ENCODE data around the gene CYP4F12.

CYP4F12 gene

DNA sequence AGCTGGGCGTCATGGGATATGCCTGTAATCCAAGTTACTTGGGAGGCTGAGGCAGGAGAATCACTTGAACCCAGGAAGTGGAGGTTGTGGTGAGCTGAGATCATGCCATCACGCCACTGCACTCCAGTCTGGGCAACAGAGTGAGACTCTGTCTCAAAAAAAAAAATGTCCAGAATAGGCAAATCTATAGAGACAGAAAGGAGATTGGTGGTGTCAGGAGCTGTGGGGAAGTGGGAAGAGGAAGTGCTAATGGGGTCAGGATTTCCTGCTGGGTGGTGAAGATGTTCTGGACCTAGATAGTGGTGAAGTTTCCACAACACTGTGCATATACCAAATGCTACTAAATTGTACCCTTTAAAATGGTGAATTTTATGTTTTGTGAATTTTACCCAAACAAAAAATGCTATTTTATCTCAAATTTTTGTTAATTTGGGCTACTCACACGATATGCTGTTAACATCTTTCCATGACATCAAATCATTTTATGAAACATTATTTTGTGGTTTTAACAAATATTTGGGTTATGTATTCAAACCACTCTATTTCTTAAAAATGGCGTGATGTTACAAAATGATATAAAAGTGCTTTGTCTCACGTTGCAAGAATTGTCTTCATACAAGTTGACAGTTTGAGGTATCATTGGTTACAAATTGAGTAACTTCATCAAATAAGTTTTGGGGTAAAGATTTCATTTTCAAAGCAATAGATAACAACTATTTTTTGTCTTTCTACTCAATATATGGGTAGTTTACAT is 39.6 kb upstream of the CYP4F12 start:
- no peak for DNase-seq (ENCODE audit: low spot score)

DNA sequence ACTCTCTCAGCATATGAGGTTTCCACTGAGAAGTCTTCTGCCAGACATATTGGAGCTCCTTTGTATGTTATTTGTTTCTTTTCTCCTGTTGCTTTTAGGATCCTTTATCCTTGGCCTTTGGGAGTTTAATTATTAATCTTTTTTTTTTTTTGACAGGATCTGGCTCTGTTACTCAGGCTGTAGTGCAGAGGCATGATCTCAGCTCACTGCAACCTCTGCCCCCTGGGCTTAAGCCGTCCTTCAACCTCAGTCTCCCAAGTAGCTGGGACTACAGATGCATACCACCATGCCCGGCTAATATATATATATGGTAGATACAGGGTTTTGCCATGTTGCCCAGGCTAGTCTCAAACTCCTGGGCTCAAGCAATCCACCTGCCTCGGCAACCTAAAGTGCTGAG is 38.8 kb upstream of the CYP4F12 start:
- TF ChIP-seq, protein P1, sequence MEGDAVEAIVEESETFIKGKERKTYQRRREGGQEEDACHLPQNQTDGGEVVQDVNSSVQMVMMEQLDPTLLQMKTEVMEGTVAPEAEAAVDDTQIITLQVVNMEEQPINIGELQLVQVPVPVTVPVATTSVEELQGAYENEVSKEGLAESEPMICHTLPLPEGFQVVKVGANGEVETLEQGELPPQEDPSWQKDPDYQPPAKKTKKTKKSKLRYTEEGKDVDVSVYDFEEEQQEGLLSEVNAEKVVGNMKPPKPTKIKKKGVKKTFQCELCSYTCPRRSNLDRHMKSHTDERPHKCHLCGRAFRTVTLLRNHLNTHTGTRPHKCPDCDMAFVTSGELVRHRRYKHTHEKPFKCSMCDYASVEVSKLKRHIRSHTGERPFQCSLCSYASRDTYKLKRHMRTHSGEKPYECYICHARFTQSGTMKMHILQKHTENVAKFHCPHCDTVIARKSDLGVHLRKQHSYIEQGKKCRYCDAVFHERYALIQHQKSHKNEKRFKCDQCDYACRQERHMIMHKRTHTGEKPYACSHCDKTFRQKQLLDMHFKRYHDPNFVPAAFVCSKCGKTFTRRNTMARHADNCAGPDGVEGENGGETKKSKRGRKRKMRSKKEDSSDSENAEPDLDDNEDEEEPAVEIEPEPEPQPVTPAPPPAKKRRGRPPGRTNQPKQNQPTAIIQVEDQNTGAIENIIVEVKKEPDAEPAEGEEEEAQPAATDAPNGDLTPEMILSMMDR (IDR thresholded peaks at IDR 0.05), result no peak
- no peak overlapping the region for H3K4me3 ChIP-seq
- DNase-seq (ENCODE audit: low spot score), result no peak
- H3K27ac ChIP-seq, result no peak overlapping the region

More for the DNA sequence above, 39.6 kb upstream of the CYP4F12 start:
- Histone ChIP-seq H3K27ac (no peak overlapping the region), H3K4me3 (no peak overlapping the region)
- TF ChIP-seq, protein P1 (IDR thresholded peaks at IDR 0.05), result no peak

DNA sequence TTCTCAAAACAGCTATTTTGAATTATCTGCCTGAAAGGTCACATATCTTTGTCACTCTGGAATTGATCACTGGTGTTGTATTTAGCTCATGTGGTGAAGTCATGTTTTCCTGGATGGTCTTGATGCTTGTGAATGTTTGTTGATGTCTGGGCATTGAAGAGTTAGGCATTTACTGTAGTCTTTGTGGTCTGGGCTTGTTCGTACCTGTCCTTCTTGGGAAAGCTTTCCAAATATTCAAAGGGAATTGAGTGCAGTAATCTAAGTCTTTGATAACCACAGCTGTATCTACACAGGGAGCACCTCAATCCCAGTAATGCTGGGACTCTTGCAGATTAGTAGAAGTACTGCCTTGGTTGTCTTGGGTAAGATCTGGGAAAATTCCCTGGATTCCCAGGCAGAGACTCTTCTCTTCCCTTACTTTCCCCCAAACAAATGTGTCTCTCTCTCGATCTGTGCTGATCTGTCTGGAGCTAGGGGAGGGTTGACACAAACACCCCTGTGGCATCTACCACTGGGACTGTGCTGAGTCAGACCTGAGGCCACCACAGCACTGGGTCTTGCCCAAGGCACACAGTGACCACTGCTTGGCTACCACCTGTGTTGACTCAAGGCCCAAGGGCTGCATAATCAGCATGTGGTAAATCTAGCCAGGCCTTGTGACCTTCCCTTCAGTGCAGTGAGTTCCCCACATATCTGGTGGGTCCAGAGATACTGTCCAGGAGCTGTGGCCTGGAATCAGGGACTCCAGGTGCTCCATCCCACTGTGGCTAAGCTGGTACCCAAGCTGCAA is 37.7 kb upstream of the CYP4F12 start:
- DNase-seq (ENCODE audit: low spot score), result no peak
- TF ChIP-seq, protein P1 (IDR thresholded peaks at IDR 0.05), result no peak
- H3K27ac ChIP-seq, result no peak overlapping the region
- no peak overlapping the region for H3K4me3 ChIP-seq

DNA sequence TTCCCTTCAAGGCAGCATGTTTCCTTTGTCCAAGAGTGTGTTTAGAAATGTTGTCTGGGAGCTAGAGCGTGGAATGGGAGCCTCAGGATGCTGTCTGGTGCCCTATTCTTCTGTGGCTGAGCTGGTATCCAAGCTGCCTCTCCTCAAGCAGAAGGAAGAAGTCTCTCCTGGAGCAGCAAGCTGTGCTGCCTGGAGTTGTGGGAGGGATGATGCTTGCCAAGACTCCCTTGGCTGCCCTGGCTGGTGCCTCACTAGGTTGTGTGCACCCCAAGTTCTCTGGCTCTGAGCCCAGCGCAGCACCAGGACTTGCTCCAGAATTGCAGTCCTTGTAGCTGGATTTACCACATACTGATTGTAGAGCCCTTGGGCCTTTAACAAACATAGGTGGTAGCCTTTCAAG is 36.9 kb upstream of the CYP4F12 start:
- TF ChIP-seq, protein P1 (IDR thresholded peaks at IDR 0.05), result no peak
- H3K27ac ChIP-seq, result no peak overlapping the region
- no peak overlapping the region for H3K4me3 ChIP-seq
- no peak for DNase-seq (ENCODE audit: low spot score)

DNA sequence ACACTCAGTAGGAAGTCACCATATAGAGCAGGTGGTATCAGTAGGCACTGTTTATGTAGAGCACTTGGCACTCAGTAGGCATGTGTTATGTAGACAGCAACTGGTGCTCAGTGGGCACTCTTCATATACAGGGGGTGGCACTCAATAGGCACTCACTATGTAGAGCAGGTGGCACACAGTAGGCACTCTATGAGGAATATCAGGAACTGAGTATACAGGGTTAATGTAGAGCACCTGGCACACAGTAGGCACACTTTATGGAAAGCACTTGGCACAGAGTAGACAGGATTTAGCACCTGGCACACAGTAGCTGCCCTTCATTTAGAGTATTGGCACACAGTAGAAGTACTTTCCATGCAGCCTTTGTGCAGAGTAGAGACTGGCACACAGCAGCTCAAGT is 33.3 kb upstream of the CYP4F12 start:
- no peak overlapping the region for H3K27ac ChIP-seq
- DNase-seq (ENCODE audit: low spot score), result no peak
- H3K4me3 ChIP-seq, result no peak overlapping the region
- TF ChIP-seq, protein P1 (IDR thresholded peaks at IDR 0.05), result no peak

DNA sequence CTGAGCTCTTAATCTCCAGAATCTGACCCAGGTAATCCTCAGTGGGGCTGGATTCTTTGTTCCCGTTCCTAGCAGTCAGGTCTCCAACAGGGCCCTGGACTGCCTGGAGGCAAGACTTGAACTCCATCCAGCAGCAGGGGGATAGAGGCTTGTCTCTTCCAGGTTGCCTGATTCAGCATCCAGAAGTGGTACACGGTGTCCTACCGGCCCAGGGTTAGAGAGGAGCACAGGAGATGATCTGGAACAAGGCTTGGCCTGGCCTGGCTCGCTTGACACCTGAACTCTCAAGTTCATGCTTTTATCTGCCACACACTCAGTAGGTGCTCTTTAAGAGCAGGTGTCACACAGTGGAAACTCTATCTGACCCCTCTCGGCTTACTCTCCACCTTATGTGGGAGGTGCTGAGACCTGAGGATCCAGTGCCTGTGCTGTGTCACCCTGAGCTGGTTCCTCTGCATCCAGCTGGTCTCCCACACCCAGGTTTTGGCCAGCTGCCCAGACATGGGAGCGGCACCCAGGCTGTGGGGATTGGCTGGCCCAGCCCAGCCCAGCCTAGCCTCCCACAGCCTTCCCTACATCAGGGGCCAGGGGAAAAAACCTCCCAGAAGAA is 32.5 kb upstream of the CYP4F12 start, which contains the start of gene CYP4F3:
Gene CYP4F3, plus strand, starts transcription at position 604 of the 610 bp plus-strand sequence. CDS start 519 bp downstream, outside the sequence.
- TF ChIP-seq, protein P1 (IDR thresholded peaks at IDR 0.05), result no peak
- Histone ChIP-seq H3K4me3 (no peak within 1 kb of the TSS), H3K27ac (no peak within 1 kb of the TSS)
- DNase-seq (ENCODE audit: low spot score), result no peak

Measured in coronary artery (tissue), 2 donors.